Thyroid gland (tissue), 4 donors: ENCODE measurements around the gene GADD45GIP1.

Experiments
- CTCF ChIP-seq, 6 experiments: fragments of 200-600 bp in 3 of 6; fragments of 450-650 bp in 3 of 6; sonication (generic) in 3 of 6; IDR thresholded peaks; one replicate each; pipeline ENCODE4 v1.5.1; 2016 to 2019; ENCODE audit warnings: antibody characterized with exemption in 6 of 6, mild to moderate bottlenecking in 2 of 6, inconsistent platforms in 1 of 6, moderate library complexity in 1 of 6
- POLR2A ChIP-seq, 2 donors: fragments of 450-650 bp; IDR thresholded peaks; one replicate each; pipeline ENCODE4 v1.6.1; 2017; ENCODE audit warnings: antibody characterized with exemption in 2 of 2, mild to moderate bottlenecking in 2 of 2, moderate library complexity in 1 of 2

- TF ChIP-seq CTCF (IDR thresholded peaks at IDR 0.05) (no peak), POLR2A (IDR thresholded peaks at IDR 0.05) (no peak)
Measured at GRCh38 chr19:12955996-12956395, 1.0 kb downstream of the GADD45GIP1 start.
